HepG2 (cell line): ENCODE results near the gene CLDN10. TPM values are rescaled to one million over a fixed set of nuclear protein-coding genes. Genes with fewer than 3 reads are reported as not detected.
A peak's percentile ranks its signal among the peaks of the same experiment; 100 is the strongest.

Experiments
- CHCHD3 ChIP-seq: sonication (generic); formaldehyde crosslinking; IDR thresholded peaks from 2 replicates; pipeline ENCODE4 v1.8.0; 2022; ENCODE audit warnings: mild to moderate bottlenecking, missing genetic modification reagents, moderate library complexity
- DNMT3B ChIP-seq: conservative IDR thresholded peaks from 2 replicates; pipeline ENCODE4 v1.6.1; 2016; ENCODE audit warnings: missing biosample characterization, control low read depth
- FOSL2 ChIP-seq: sonication (generic); formaldehyde crosslinking; IDR thresholded peaks from 2 replicates; pipeline ENCODE4 v1.4.0; 2020; ENCODE audit warnings: missing genetic modification reagents
- HMG20A ChIP-seq: IDR thresholded peaks from 2 replicates; pipeline ENCODE4 v1.6.1; 2016; ENCODE audit warnings: borderline replicate concordance
- ZEB1 ChIP-seq: IDR thresholded peaks from 2 replicates; pipeline ENCODE4 v1.6.1; 2012; ENCODE audit warnings: mild to moderate bottlenecking, low read depth, inconsistent platforms; ENCODE audit not compliant: insufficient replicate concordance
- ZNF619 ChIP-seq: sonication (generic); formaldehyde crosslinking; IDR thresholded peaks from 2 replicates; pipeline ENCODE4 v1.4.0; 2020; ENCODE audit warnings: mild to moderate bottlenecking, missing genetic modification reagents
- ZNF646 ChIP-seq: sonication (generic); formaldehyde crosslinking; IDR thresholded peaks from 2 replicates; pipeline ENCODE4 v1.9.0; 2021; ENCODE audit warnings: mild to moderate bottlenecking, missing genetic modification reagents
- ZNF790 ChIP-seq: sonication (generic); formaldehyde crosslinking; IDR thresholded peaks from 2 replicates; pipeline ENCODE4 v1.8.0; 2022; ENCODE audit warnings: missing genetic modification reagents, mild to moderate bottlenecking, borderline replicate concordance
- polyA plus RNA-seq, 8 experiments: library from polyadenylated mRNA; depleted of rRNA in 3 of 8; stranded (reverse) in 7 of 8; unstranded in 1 of 8; fragments of >200 nt; fragmentation: Illumina TruSeq in 4 of 8; extraction: Trizol in 4 of 8; gene quantifications; 2 replicates each; pipeline versions ENCODE4 v1.2.1 to v1.2.3, GENCODE V29; 2011 to 2016; ENCODE audit warnings: low read depth in 4 of 8, missing spikeins in 1 of 8, mixed read lengths in 1 of 8; ENCODE audit not compliant: insufficient read depth in 1 of 8
- total RNA-seq, 5 experiments: library from RNA; depleted of rRNA; stranded (reverse); fragments of >200 nt; fragmentation: Illumina TruSeq; extraction: Trizol; gene quantifications; 2 replicates each; pipeline ENCODE4 v1.2.3, GENCODE V29; 2016; ENCODE audit warnings: low read depth in 1 of 5

CLDN10 gene
- total and polyA plus RNA-seq, 2 of the 13 experiments (the other 11 are each of a cell fraction or from before 2014, with no cell fraction given), result not detected

DNA sequence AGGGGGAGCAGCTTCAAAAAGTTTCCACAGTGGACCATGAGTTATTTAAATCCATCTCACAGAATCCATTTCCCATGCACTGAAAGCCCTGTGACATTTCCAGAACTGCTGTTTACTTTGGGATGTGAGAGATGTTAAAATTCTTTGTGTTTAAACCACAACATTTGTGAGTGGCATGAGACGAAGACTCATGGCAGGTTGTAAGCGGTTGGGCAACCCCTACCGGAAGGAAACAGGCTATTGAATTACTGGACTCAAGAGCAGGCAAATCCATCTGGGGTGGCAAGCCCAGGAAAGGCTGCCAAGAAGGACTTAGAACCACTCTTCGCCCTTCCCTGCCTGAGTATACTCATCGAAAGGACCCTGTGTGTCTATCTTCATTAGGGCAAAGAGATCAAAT, 22.3 kb upstream of the CLDN10 start (continued):
- TF ChIP-seq CHCHD3 (CRISPR knock-in tag) (no peak), FOSL2 (CRISPR knock-in tag) (0 out of 2 replicates have a peak, but pooled peaks have one; percentile 32), HMG20A (CRISPR knock-in tag) (peak; percentile 37; the same call in 1 of the 2 replicates), ZEB1 (no peak), ZNF619 (CRISPR knock-in tag) (no peak), ZNF790 (CRISPR knock-in tag) (no peak), ZNF646 (CRISPR knock-in tag) (peak; percentile 57; the same call in 1 of the 2 replicates), DNMT3B (CRISPR knock-in tag) (no peak)
